Stimulated activated CD4-positive, alpha-beta T cell treated with anti-CD3 and anti-CD28 coated beads, Interleukin-2, amount 100 ng/mL, for 24 hours (primary cell): ENCODE results near the gene KAZN.
"Not testable (repeated sequence)": the region's sequence is repeated elsewhere in the genome, so short reads cannot be mapped to it uniquely, and the experiment has no call there.

Source experiments
- DNase-seq, 2 donors: peaks; one replicate each; pipeline ENCODE4 v3.0.0-alpha.2; 2020

Gene KAZN

DNA sequence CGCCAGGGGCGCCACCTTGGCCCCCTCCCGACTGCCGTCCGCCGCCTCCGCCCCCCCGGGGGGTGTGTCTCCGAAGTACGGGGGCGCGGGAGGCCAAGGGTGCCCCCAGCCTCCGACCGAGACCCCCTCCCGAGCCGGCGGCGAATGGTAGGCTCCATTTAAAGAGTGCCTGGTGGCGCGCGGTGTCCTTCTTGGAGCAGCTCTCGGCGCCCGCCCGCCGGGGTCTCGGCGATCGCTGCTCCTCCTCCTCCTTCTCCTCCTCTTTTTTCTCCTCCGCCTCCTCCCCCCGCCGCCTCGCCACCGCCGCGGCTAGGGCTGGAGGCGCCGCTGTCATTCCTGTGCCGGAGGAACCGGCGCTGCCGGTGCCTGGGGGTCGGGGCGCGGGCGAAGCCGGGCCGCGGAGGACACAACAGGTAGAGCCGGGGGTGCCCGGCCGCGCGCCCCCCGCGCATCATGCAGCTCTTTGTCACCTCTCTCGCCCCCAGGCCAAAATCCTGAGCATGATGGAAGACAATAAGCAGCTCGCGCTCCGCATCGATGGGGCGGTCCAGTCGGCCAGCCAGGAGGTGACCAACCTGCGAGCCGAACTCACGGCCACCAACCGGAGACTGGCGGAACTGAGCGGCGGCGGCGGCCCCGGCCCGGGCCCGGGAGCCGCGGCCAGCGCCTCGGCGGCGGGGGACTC lies at the start of gene KAZN:
Gene KAZN (plus strand): TSS at position 188 of the 685 bp plus-strand sequence.
- DNase-seq, result no peak

DNA sequence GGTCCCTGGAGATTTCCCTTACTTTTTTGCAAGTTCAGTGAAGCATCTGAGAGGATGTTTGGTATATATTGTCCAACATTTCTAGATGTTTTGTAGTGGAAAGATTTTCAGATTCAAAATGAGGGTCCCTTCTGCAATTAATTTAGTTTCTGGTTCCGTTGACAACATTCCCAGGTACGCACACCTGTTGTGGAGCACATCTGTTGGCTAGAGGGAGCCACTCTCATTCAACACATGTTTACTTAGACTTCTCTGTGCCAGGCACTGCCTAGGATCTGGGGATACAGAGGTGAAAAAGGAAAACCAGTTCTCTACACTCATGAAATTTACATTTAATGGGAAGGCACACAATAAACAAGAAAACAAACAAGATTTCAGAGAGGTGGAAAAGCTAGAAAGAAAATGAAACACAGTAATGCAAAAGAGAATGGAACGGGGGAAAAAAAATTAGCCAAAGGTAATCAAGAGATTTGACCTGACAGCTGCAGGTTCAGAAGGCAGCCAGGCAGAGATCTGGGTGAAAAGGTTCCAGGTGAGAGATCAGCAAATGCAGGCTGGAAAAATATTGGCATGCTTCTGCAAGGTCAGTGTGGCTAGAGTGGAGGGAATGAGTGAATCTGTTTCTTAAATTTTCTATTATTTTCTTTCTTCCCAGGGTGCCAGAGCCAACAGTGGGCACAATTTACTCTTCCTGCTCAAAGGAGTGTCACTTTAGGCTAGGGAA lies 48.4 kb upstream of the KAZN start:
- no peak for DNase-seq

- DNase-seq, result no peak
Observed at GRCh38 chr1:14551386-14551785, 47.1 kb upstream of the KAZN start.

DNA sequence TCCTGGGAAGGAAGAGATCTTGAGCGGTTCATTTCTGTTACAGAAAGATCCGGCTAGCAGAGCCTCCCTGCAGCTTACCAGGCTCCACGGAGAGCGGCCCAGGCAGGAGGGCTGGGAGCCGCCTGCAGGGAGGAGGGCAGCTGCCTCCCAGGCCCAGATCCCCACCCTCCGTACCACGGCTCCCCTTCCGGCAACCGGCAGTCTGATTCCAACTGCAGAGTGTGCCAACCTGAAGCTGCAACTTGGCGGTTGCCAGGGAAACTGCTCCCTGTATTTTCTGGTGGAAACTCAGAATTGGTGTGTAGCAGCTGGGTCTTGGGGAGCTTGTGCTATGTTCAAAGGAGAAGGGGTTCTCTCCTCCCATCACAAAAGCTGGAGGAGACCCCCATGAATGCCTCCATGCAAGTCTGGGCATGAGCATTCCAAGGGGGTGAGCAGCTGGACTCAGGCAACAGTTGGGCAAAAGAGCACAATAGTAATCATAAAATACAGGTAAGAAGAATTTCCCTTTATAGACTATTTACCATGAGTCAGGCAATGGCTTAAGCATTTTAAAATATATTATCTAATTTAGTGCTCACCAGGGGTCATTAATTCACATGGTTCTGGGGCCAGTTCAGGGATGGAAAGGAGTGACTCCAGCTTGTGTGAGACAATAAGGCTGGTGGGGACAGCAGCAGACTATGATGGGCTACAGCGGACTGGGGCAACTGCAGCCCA lies 46.1 kb upstream of the KAZN start:
- DNase-seq, result no peak

DNA sequence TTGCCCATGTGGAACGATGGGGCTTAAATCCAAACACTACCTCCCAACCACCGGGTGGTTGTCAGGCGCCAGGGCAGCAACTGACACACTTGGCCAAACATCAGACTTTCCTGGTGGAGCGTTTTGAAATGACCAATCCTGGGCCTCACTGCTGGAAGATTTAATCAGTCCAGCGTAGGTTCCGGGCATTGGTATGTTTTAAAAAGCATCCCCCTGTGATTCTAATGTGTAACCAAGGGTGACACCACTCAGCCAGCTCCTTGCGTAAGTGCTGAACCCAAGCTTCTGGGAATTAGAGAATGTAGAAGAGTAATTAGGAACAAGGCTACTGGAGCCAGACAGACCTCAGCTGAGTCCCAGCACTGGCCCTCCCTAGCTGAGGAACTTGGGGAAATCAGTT lies 44.8 kb upstream of the KAZN start:
- DNase-seq, result no peak

GRCh38 chr1:14555091-14555490 lies 43.4 kb upstream of the KAZN start:
- no peak for DNase-seq

DNA sequence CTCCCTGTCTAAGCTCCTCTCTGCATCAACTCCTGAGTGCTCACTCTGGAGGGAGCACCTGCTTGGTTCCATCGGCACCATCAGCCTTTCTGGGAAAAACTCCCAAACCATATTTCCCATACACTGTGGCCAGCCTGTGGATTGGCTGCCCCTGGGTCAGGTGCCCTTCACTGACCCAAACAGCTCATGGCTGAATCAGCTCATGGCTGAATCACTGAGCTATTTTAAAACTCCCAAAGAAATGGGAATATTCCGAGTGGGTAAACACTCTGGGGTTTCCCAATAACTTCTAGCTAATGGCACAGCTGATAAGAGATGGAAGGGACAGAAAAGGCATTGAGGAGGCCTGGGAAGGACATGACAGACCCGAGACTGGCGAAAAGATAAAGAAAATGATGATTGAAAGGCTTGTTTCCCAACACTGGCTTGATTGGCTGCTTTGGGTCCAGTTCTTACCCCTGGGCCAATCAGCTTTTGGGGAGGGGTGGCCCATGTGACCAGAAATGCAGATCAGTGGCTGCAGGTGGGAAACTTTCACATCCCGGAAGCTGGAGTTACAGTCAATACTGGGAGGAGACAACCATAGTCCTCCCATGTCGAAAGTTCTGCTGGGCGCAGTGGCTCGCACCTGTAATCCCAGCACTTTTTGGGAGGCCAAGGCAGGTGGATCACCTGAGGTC lies 37.3 kb upstream of the KAZN start:
- DNase-seq, result no peak

- no peak for DNase-seq
Observed at GRCh38 chr1:14565090-14565489, 33.4 kb upstream of the KAZN start.

DNA sequence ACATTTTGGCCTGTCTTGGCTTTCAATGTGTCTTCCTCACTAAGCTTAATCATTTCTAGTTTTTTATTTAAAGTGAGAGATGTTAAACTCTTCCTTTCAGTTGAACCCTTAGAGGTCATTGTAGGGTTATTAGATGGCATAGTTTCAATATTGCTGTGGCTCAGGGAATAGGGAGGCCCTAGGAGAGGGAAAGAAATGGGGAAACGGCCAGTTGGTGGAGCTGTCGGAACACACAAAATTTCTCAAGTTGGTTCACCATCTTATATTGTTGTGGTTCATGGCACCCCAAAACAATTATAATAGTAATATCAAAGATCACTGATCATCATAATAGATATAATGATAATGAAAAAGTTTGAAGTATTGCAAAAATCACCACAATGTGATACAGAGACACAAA lies 31.4 kb upstream of the KAZN start:
- DNase-seq, result no peak

DNA sequence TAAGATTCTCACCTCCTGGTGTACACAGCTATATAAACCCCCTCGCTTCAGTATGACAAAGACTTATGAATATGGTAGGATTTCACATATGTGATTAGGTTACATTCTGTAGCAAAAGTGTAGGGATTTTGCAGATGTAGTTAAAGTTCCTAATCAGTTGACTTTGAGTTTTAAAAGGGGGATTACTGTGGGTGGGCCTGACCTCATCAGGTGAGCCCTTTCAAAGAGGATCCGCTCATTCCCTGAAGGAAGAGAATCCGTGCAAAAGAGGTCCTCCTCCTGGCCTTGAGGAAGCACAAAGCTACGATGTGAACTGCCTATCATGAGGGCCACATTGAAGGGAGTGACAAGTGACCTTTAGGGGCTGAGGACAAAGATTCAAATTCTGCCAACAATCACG lies 30.6 kb upstream of the KAZN start:
- no peak for DNase-seq

- DNase-seq, result no peak
Observed at GRCh38 chr1:14568716-14569355, 29.6 kb upstream of the KAZN start.

DNA sequence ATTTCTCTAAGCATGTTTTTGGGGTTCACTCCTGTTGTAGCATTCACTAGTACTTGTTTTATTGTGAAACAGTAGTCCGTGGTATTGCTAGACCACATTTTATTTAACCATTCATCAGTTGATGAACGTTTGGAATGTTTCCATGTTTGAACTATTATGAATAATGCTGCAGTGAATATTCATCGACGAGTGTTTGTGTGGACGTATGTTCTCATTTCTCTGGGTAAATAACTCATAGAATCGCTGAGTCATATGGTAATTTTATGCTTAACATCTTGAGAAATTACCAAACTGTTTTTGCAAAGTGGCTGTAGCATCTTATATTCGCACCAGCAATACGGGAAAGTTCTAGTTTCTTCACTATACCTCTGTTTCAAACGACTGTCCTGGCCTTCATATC lies 28.0 kb upstream of the KAZN start:
- no peak for DNase-seq

DNA sequence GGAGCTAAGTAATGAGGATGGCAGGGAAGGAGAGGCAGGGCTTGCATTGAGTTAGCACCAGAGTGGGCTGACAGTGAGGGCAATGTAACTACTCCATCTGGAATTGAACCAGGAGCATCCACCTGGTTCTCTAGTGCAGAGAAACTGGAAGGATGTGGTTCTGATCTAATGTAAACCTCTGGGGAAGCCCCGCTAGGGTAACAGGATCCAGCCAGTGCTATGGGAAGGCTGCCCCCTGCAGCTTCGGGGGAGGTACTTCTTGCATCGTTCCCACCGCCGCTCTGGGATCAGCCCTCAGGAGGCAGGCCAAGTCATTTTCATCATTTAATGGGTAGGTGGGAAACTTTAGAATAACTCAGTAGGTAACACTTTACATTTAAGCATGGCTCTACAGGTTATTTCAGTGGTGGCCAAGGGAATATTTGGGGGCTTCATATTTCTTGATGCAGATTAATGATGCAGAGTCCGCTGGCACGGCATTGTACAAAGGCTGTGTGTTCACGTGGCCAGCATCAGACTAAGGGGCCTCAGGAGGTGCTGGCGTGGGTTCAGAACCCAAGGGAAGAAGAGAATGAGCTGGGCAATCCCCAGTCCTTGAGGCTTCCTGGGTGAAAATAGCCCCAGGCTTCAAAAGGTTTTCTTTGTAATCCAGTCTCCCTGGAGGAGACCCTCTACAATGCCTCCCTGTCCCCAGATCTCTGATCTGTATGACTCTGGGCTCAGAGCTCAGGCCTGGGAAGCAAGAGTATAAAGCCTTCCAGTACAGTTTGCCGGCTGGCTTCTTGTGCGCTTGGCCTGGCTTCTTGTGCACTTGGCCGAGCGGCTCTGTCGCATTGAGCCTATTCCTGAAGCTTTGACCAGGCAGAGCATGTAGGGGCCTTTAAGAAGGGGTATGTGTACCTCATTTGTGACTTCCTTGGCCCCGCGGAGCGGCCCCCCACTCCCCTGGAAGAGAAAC lies 26.4 kb upstream of the KAZN start:
- DNase-seq, result peak in 1 of 2 donors; percentile 11

- DNase-seq, result no peak
Observed at GRCh38 chr1:14572861-14573260, 25.6 kb upstream of the KAZN start.

DNA sequence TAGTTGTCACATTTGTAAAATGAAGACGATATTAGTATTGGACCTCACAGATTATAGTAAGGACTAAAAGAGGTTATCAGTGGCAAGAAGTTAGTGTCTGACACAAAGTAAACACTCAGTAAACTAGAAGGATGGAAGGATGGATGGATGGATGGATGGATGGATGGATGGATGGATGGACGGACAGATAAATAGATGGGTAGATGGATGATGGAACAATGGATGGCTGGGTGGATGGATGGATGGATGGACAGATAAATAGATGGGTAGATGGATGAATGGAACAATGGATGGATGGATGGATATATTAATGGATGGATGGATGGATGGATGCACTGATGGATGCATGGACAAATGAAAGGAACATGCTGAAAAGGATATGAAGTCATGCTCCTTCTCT lies 22.3 kb upstream of the KAZN start:
- DNase-seq, result no peak

DNA sequence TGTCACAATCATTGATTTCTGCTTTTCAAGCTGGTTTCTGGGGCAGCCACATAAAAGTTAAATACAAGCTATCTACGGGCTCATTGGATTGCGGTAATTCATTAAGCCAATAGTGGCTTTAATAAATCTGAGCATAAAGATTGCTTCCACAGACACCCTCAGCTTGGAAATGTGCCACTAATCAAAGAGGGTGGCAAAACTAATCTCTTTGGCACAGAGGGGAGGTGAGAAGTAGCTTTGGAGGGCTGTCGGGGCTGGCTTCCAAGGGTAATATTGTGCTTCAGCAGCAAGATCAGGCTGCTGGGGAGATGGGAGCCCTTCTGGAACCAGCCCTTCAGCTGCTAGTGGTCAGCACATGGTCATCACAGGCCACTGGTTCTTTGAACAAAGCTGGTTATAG lies 21.2 kb upstream of the KAZN start:
- DNase-seq, result no peak

DNA sequence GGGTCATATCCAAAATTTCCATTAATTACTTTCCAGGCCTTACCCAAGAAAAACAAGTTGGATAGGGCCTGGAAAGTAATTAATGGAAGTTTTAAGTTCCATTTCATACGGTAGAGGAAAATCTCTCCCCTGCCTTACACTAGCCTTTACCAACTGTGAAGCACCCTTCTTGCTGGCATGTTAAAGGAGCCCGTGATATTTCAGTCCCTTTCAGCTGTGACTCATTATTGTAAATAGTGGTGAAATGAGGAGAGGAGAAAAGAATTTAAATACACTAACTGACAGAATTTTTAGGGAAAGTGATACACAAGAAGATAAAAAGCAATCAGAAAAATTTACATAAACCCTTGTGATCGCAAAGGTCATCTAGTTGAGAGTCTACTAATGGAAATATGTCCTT lies 20.3 kb upstream of the KAZN start:
- DNase-seq, result no peak

DNA sequence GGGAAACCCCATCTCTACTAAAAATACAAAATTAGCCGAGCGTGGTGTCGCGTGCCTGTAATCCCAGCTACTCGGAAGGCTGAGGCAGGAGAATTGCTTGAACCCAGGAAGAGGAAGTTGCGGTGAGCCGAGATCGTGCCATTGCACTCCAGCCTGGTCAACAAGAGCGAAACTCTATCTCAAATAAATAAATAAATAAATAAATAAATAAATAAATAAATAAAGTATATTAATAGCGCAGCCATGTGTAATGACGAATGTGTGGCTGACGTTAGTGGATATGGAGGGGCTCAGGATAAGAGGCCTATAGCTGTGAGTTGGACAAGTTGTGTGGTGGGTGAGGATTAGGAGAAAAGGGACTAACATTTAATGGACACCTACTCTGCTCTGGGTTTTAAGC lies 18.2 kb upstream of the KAZN start:
- DNase-seq, result not testable (repeated sequence)

DNA sequence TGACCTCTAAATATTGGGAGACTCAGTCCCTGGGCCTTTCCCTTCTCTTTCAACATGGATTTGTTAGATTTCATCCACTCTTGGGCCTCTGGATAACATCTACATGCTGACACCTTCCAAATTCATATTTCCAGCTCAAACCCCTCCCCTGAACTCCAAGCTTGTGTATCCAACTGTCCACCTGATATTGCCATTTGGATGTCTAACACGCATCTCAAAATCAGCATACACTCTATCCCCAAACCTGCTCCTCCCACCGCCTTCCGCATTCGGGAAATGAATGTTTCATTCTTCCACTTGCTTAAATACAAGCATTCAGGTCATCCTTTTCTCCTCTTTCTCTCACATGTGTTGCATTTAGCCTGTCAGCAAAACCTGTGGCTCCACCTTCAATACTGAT lies 17.5 kb upstream of the KAZN start:
- DNase-seq, result no peak

DNA sequence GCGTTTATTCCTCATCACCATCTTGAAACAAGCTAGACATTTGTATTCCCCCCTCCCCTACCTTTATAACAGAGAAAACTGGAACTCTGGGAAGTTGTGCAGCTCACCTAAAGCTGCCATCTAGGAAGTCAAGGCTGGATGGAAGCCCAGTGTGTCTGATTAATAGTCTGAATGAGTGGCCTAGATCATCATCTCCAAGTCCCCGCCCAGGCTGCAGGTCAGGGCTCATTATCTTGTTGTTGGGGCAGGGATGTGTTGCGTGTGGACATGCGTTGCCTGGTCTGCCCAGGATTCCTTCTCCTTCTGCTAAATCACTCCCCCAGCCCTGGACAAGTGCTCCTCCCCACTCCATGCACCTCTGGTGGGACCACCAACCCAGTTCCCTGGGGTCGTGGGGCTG lies 14.7 kb upstream of the KAZN start:
- DNase-seq, result no peak

GRCh38 chr1:14585728-14586127 lies 12.8 kb upstream of the KAZN start:
- no peak for DNase-seq
